Hair follicular keratinocyte (primary cell): ENCODE measurements around the gene SHANK1. TPM values are rescaled to one million over a fixed set of nuclear protein-coding genes. Genes with fewer than 3 reads are reported as not detected.

ENCODE experiments used
- total RNA-seq: library from RNA; depleted of rRNA; stranded (reverse); fragments of >200 nt; gene quantifications from 2 replicates; pipeline ENCODE4 v1.2.3, GENCODE V29; 2015

SHANK1 gene
- total RNA-seq = 0.04 TPM in 1 of 2 replicates, not detected in the other

DNA sequence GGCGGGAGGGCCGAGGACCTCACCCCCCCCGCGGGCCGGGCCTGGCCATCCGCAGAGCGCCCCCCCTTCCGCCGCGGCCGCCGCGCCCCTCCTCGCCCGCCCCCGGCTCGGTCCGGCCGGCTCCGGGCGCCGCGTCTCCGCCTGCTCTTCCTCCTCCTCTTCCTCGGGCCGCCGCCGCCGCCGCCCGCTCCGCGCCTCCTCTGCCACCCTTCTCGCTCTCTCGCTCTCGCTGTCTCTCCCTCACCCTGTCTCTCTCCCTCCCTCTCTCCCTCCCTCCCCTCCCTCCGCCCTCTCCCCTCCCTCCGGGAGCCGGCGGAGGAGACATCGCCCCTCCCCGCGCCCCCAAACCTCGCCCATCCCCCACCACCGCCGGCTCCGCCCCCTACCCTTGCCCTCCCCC lies at the start of gene SHANK1:
Gene SHANK1, minus strand, starts transcription at position 237 of the 400 bp plus-strand sequence. CDS start 2,883 bp downstream, outside the sequence.

DNA sequence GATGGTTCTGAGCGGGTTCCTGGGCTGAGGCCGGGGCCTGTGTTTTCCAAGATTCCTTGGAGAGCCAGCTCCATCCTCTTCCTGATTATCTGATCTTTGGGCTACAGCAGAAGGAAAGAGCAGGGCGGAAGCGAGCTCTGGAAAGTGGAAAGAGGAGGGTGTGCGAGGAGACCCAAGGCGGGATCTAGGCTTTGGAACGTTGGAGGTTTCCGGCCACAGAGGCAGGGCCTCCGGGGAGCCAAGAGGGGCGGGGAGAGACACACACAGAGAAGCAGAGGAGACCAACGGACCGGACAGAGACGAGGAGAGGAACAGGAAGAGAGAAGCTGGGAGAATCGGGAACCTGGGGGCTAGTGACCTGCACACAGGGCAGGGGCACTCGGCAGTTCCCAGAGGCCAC lies 3.5 kb upstream of the SHANK1 start, which contains the start of gene CLEC11A:
Gene CLEC11A, plus strand, starts transcription at position 296 of the 400 bp plus-strand sequence. CDS start 162 bp downstream, outside the sequence.

DNA sequence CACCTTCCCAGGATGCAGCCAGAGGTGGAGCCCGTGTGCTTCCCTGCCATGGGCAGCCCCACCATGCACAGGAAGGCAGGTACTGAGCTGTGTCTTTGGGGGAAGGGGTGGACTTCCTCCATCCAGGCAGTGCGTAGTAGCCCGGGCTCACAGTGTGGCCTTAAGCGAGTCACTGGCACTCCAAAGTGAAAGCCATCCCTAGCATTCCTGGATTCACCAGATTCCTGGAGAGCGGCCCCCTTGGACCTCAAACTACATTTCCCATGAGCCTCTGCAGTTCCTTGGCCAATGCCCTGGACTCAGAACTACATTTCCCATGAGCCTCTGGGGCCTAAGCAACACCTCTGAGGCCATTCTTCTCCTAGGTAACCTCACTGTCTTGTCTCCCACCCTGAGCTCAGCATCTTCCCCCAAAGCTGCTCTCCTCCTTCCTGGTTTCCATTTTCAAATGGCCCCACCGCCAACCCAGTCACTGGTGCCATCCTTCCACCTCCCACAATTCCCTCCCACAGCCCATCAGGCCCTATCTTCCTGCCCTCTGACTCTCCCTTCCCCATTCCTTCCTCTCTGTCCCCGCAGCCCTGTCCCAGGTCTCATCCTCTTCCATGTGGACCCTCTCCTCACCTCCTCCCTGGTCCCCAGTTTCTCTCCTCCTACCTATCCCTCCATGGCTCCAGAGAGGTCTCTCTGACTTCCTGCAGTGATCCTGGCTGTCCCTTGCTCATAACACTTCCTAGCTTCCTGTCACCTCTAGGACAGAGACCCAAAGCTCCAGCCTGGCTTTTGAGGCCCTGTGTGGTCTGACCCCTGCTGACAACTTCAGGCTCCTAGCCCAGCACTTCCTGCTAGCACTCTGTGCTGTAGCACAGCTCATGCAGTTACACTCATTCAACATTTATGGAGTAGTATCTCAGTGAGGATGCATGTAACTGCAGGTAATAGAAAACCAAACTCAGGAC lies 69.9 kb downstream of the SHANK1 start, which contains the start of gene C19orf81:
Gene C19orf81, plus strand, starts transcription at position 13 of the 959 bp plus-strand sequence. Its CDS starts 0 bp downstream, at position 13.

DNA sequence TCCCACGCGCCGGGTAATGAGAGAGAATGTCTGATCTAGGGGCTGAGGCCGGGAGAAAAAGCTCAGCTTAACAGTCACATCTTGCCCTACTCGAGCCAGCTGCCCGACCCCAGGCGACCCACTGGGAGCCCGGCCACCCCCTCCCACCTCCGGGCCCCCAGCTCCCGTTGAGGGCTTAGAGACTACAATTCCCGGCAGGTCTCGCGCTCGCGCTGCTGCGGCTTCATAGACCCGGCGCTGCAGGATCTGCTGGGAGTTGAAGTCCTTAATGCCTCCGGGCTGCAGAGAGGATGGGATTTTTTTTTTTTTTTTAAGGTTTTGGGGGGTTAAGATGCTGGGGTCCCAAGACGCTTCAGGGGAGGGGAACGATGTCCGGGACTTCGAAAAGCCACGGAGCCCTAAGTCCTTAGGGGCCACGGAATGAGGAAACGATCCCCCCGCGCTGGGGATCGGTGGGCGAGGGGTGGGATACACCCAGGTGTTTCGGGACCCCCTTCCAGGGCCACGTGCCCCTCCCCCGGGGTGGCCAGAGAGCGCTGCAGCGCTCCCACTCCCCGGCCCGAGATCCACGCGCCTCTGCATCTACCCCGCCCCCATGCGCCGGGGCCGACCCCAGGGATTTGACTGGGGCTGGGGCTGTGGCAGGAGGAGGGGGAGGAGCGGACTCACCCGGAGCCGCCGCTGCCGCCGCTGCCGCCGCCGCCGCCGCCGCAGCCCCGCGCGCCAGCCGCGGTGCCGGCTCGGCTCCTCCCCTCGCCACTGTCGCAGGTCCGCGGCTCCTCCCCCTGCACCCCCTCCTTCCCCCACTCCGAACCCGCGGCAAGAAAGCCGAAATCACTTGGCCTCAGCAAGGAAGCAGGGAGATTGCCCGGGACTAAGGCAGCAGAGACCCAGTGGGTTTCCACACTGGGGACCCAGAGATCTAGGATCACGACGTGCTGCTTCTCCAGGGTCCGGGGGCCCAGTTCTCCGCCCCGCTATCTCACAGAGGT lies 80.2 kb downstream of the SHANK1 start, which contains the start of gene SYT3:
Gene SYT3, minus strand, starts transcription at position 761 of the 992 bp plus-strand sequence. CDS start 2,470 bp downstream, outside the sequence.

Other genes starting within 250 kb of the SHANK1 start
- 75.7 and 78.8 TPM in 2 replicates for gene EMC10, start 243.3 kb downstream of the SHANK1 start, total RNA-seq
- gene GARIN5A, start 243.0 kb downstream of the SHANK1 start, total RNA-seq = 0.23 and 0.78 TPM in 2 replicates
- gene JOSD2, start 208.6 kb downstream of the SHANK1 start, total RNA-seq = 36.5 and 50.0 TPM in 2 replicates
- gene ASPDH, start 205.9 kb downstream of the SHANK1 start, total RNA-seq = not detected in 2 replicates
- gene LRRC4B, start 151.4 kb downstream of the SHANK1 start, total RNA-seq = not detected in 2 replicates
- not detected in 2 replicates for gene SYT3, start 79.9 kb downstream of the SHANK1 start, total RNA-seq
- not detected in 2 replicates for gene C19orf81, start 70.4 kb downstream of the SHANK1 start, total RNA-seq
- gene CLEC11A, start 3.6 kb upstream of the SHANK1 start, total RNA-seq = 1.9 and 3.3 TPM in 2 replicates
- gene GPR32, start 50.7 kb upstream of the SHANK1 start, total RNA-seq = not detected in 2 replicates
- not detected in 2 replicates for gene ACP4, start 70.6 kb upstream of the SHANK1 start, total RNA-seq
- gene KLK1, start 104.0 kb upstream of the SHANK1 start, total RNA-seq = 0.55 TPM in 1 of 2 replicates, not detected in the other
- gene KLK15, start 113.8 kb upstream of the SHANK1 start, total RNA-seq = not detected in 2 replicates
- gene KLK3, start 135.1 kb upstream of the SHANK1 start, total RNA-seq = not detected in 2 replicates
- not detected in 2 replicates for gene KLK2, start 153.6 kb upstream of the SHANK1 start, total RNA-seq
- gene KLK4, start 191.6 kb upstream of the SHANK1 start, total RNA-seq = not detected in 2 replicates
- 97.7 and 185 TPM in 2 replicates for gene KLK5, start 233.2 kb upstream of the SHANK1 start, total RNA-seq
- 0.11 and 1.6 TPM in 2 replicates for gene KLK6, start 249.8 kb upstream of the SHANK1 start, total RNA-seq